Esophagus squamous epithelium (tissue), 5 donors: ENCODE results near the gene TWIST1. TPM values are rescaled to one million over a fixed set of nuclear protein-coding genes. Genes with fewer than 3 reads are reported as not detected.

Source experiments
- DNase-seq: peaks from one replicate; lab custom pipeline; 2025; lab: John Stamatoyannopoulos, UW
- H3K27ac ChIP-seq, 4 donors: fragments of 200-600 bp; sonication (generic); one replicate each; pipeline ENCODE4 v1.5.1; 2016 to 2019; ENCODE audit warnings: mild to moderate bottlenecking in 1 of 4
- H3K27me3 ChIP-seq, 4 donors: fragments of 200-600 bp; sonication (generic); 1 replicate in 3 of 4; 2 replicates in 1 of 4; pipeline versions ENCODE4 v1.5.1 to v1.6.0; 2017 to 2021; ENCODE audit warnings: antibody characterized with exemption in 1 of 4
- H3K36me3 ChIP-seq, 3 donors: fragments of 200-600 bp; sonication (generic); one replicate each; pipeline ENCODE4 v1.5.1; 2016 to 2019
- H3K4me1 ChIP-seq, 3 donors: fragments of 200-600 bp; sonication (generic); one replicate each; pipeline ENCODE4 v1.5.1; 2017 to 2019
- H3K4me3 ChIP-seq, 4 donors: fragments of 200-600 bp; sonication (generic); 1 replicate in 3 of 4; 2 replicates in 1 of 4; pipeline ENCODE4 v1.5.1; 2016 to 2019; ENCODE audit warnings: mild to moderate bottlenecking in 2 of 4, moderate library complexity in 1 of 4
- H3K9me3 ChIP-seq, 3 donors: fragments of 200-600 bp; sonication (generic); one replicate each; pipeline ENCODE4 v1.5.1; 2016 to 2019
- POLR2A ChIP-seq, 4 donors: fragments of 450-650 bp; IDR thresholded peaks; one replicate each; pipeline ENCODE4 v1.6.1; 2017; ENCODE audit warnings: antibody characterized with exemption in 4 of 4, mild to moderate bottlenecking in 4 of 4, moderate library complexity in 3 of 4
- WGBS, 2 donors: methylation state at CpG; one replicate each; pipeline ENCODE4 v1.1.5; 2018; 5-methylcytosine and 5-hydroxymethylcytosine counted together
- intact Hi-C: fragments of 100-400 bp; cut with DNase I; formaldehyde crosslinking; loops from one replicate; pipeline ENCODE4 v1.15.0; 2022
- total RNA-seq, 4 donors: library from RNA; depleted of rRNA; stranded (reverse); fragments of >200 nt; gene quantifications; one replicate each; pipeline ENCODE4 v1.1.0, GENCODE V29; 2016
- TF ChIP-seq, protein P1 (sequence below), 6 experiments: fragments of 450-650 bp in 4 of 6; fragments of 200-600 bp in 2 of 6; sonication (generic) in 2 of 6; IDR thresholded peaks; one replicate each; pipeline ENCODE4 v1.5.1; 2016 to 2019; ENCODE audit warnings: antibody characterized with exemption in 6 of 6, mild to moderate bottlenecking in 4 of 6, moderate library complexity in 4 of 6
- donor health status: DM: yes; HTN: yes; CAD: no.

The TWIST1 gene
- total RNA-seq, 4 donors from 2014 or later, result 2.5 to 20.0 (median 8.0) TPM; not detected in 1

DNA sequence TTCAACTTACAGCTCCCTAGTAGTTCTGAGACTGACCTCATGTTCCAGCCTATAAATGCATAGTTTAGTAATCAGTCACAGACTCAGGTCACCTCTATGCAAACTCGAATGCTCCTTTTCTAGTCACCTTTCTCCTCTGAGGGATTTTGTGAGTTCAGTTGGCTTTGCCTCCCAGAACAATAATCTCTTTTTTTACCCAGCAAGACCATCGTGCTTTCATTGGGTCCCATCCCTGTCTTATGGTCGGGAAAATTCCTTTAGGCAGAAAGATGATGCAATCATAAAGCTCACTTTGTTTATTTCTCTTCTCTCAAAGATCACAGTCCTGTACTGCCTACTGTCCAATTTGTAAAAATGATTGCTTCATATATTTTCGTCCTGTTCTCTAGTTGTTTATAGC lies 38.4 kb downstream of the TWIST1 start:
- no peaks in the 10 kb centered on the region for H3K36me3 ChIP-seq
- no peaks in the 10 kb centered on the region for H3K27me3 ChIP-seq
- no peak overlapping the region for H3K27ac ChIP-seq
- no peaks in the 10 kb centered on the region for H3K4me1 ChIP-seq
- no peak for DNase-seq
- 30 to 40% methylated on average over 4 of the region's 4 CpGs for WGBS, 2 donors
- intact Hi-C loops, result no loop called here
- TF ChIP-seq POLR2A (IDR thresholded peaks at IDR 0.05), result no peak
- TF ChIP-seq, protein P1, sequence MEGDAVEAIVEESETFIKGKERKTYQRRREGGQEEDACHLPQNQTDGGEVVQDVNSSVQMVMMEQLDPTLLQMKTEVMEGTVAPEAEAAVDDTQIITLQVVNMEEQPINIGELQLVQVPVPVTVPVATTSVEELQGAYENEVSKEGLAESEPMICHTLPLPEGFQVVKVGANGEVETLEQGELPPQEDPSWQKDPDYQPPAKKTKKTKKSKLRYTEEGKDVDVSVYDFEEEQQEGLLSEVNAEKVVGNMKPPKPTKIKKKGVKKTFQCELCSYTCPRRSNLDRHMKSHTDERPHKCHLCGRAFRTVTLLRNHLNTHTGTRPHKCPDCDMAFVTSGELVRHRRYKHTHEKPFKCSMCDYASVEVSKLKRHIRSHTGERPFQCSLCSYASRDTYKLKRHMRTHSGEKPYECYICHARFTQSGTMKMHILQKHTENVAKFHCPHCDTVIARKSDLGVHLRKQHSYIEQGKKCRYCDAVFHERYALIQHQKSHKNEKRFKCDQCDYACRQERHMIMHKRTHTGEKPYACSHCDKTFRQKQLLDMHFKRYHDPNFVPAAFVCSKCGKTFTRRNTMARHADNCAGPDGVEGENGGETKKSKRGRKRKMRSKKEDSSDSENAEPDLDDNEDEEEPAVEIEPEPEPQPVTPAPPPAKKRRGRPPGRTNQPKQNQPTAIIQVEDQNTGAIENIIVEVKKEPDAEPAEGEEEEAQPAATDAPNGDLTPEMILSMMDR (IDR thresholded peaks at IDR 0.05), result no peak
- H3K9me3 ChIP-seq, result no peaks in the 10 kb centered on the region
- no peak overlapping the region for H3K4me3 ChIP-seq

DNA sequence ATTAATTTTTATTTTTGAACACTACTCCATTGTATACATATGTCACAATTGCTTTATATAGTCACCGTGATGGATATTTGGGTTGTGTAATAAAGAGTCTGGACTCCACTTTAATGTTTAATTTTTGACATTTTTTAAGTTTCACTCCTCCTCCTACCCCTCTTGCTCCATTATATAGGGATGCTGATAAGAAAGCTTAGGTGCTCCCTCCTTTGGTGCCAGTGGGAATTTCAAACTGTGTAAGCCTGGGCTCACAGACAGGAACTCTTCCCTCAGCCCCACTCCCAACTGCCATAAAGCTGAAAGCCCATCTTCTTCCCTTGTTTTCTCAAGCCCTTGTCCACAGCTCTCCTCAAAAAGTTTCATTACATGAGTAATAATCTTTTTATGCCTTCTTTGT lies 47.6 kb downstream of the TWIST1 start:
- Histone ChIP-seq H3K27me3 (no peaks in the 10 kb centered on the region), H3K27ac (no peak overlapping the region), H3K4me1 (no peaks in the 10 kb centered on the region), H3K9me3 (no peaks in the 10 kb centered on the region), H3K4me3 (no peak overlapping the region), H3K36me3 (no peaks in the 10 kb centered on the region)
- DNase-seq, result no peak
- 70% methylated on average over 1 of the region's 1 CpG for WGBS, 2 donors
- no peak for TF ChIP-seq POLR2A (IDR thresholded peaks at IDR 0.05)
- TF ChIP-seq, protein P1 (IDR thresholded peaks at IDR 0.05), result no peak
- intact Hi-C loops, result no loop called here

DNA sequence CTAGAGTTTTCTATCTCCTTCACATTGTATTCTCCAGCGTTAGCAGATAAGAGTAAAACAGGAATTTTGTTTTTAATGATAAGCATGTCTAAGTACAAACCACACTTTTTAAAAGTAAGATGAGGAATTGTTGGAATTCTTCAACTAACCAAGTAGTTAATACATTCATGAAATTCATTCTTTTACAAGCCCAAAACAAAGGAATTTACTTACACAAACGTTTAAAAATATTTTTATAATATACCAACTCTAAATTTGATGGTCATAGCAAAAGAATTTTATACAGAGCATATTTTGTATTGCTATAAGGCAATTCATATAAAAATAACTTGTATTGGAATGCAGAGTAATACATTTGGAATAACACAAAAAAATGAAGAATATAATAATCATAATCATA lies 51.3 kb downstream of the TWIST1 start:
- Histone ChIP-seq H3K4me3 (no peak overlapping the region), H3K27ac (no peak overlapping the region), H3K4me1 (no peaks in the 10 kb centered on the region), H3K27me3 (no peaks in the 10 kb centered on the region), H3K36me3 (no peaks in the 10 kb centered on the region), H3K9me3 (no peaks in the 10 kb centered on the region)
- TF ChIP-seq, protein P1 (IDR thresholded peaks at IDR 0.05), result no peak
- TF ChIP-seq POLR2A (IDR thresholded peaks at IDR 0.05), result no peak
- WGBS, 2 donors, result 31 to 49% methylated on average over 2 of the region's 2 CpGs
- intact Hi-C loops, result no loop called here
- no peak for DNase-seq

Other genes with a start within 250 kb of the TWIST1 start
- not detected for gene FERD3L, start 27.8 kb upstream of the TWIST1 start, total RNA-seq